ENCODE data around the gene MOB4. TPM values are rescaled to one million over a fixed set of nuclear protein-coding genes. Genes with fewer than 3 reads are reported as not detected.
"Not testable (repeated sequence)": the region's sequence is repeated elsewhere in the genome, so short reads cannot be mapped to it uniquely, and the experiment has no call there.

MOB4 gene
- total RNA-seq, 1 experiment from 2014 or later, result 34.1 TPM

GRCh38 chr2:197576631-197577030, 60.8 kb downstream of the MOB4 start:
- in situ Hi-C loops (cut with HindIII; ENCODE audit: low sequenced_read_pairs), result no loop called here
- no peak for DNase-seq (ENCODE audit: low spot score)

- in situ Hi-C loops (cut with HindIII; ENCODE audit: low sequenced_read_pairs), result no loop called here
- DNase-seq (ENCODE audit: low spot score), result no peak
Measured at GRCh38 chr2:197577446-197577845, 61.6 kb downstream of the MOB4 start.

DNA sequence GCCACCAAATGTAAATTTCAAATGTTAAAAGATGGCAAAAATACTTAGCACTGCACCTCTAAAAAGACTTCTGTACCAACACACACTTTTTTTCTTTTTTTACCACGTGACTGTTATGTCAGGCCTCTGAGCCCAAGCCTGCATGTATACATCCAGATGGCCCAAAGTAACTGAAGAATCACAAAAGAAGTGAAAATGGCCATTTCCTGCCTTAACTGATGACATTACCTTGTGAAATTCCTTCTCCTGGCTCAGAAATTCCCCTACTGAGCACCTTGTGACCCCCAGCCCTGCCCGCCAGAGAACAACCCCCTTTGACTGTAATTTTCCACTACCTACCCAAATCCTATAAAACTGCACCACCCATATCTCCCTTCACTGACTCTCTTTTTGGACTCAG, 62.4 kb downstream of the MOB4 start:
- DNase-seq (ENCODE audit: low spot score); in situ Hi-C loops (cut with HindIII; ENCODE audit: low sequenced_read_pairs): not testable (repeated sequence)

DNA sequence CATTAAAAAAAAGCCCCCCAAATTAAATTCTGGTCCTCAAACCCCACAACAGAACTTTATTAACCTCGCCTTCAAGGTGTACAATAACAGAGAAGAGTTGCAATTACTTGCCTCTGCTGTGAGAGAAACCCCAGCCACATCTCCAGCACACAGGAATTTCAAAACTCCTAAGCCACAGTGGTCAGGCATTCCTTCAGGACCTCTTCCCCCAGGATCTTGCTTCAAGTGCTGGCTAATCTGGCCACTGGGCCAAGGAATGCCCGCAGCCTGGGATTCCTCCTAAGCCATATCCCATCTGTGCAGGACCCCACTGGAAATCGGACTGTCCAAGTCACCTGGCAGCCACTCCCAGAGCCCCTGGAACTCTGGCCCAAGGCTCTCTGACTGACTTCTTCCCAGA, 64.3 kb downstream of the MOB4 start:
- in situ Hi-C loops (cut with HindIII; ENCODE audit: low sequenced_read_pairs), result not testable (repeated sequence)

GRCh38 chr2:197587255-197587654, 71.4 kb downstream of the MOB4 start:
- DNase-seq (ENCODE audit: low spot score); in situ Hi-C loops (cut with HindIII; ENCODE audit: low sequenced_read_pairs): not testable (repeated sequence)

More for the DNA sequence above, 64.3 kb downstream of the MOB4 start:
- DNase-seq (ENCODE audit: low spot score), result not testable (repeated sequence)

- in situ Hi-C loops (cut with HindIII; ENCODE audit: low sequenced_read_pairs), result no loop called here
- DNase-seq (ENCODE audit: low spot score), result no peak
Measured at GRCh38 chr2:197591339-197592072, 75.6 kb downstream of the MOB4 start.

GRCh38 chr2:197596766-197597165, 80.9 kb downstream of the MOB4 start:
- DNase-seq (ENCODE audit: low spot score), result peak; percentile 33
- in situ Hi-C loops (cut with HindIII; ENCODE audit: low sequenced_read_pairs), result no loop called here

DNA sequence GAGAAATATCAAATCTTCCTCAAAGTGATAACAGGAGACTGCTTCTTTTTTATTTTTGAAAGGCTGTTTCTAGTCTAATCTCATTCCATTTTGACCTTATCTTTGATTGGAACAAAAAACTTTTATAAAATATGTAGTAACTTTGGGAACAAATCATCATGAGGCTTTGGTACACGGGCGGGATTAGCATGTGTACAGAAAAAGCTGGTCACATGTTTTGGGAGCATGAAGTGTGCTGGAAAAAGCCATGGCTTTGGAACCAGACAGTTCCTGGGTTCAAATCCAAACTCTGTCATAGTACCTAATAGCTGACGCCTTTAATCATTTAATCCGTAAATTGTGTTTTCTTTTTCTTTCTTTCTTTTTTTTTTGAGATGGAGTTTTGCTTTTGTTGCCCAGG, 81.3 kb downstream of the MOB4 start:
- in situ Hi-C loops (cut with HindIII; ENCODE audit: low sequenced_read_pairs), result no loop called here
- DNase-seq (ENCODE audit: low spot score), result no peak

DNA sequence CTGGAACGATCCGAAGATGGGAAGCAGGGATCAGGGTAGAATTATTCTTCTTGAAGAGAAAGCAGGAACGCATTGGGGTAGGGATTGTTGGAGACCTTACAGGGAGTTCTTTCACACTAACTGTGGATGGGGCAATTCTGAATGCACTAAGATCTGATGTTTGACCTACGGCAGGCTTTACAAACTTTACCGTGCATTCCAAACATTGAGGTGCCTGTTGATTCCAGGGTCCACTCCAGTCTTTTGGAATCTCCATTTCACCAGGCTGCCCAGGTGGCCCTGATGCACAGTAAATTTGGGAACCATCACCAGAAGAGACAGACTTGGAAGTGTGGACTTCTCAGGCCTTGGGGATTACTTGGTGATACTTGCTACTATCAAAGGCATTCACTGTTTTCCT, 82.6 kb downstream of the MOB4 start:
- no peak for DNase-seq (ENCODE audit: low spot score)
- in situ Hi-C loops (cut with HindIII; ENCODE audit: low sequenced_read_pairs), result no loop called here

DNA sequence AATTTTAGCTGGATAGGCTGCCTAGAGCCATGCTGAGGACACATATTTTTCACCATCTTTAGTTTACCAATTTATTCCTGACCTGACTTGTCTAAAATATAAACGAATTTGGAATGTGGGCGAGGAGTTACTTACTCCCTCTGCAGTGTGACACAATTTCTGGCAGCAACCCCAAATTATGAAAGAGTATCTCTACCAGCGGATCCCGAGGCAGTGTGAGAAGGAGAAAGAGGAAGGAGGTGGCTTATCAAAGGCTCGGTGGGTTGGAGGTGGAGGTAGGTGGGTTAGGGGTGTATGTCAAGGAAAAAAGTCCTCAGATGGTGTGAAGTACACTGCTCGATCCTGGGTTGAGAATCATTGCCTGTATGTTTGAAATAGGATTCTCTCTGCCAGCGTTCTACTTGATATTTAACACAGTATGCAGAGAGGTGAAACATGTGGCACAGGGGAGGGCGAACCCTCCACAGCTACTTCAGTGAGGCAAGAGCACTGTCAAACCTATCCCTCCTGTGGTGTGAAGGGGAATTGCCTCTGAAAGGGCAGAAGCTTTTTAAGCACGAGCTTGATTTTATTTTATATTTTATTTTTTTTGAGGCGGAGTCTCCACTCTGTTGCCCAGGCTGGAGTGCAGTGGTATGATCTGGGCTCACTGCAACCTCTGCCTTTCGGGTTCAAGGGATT, 83.6 kb downstream of the MOB4 start:
- no peak for DNase-seq (ENCODE audit: low spot score)
- in situ Hi-C loops (cut with HindIII; ENCODE audit: low sequenced_read_pairs), result no loop called here

DNA sequence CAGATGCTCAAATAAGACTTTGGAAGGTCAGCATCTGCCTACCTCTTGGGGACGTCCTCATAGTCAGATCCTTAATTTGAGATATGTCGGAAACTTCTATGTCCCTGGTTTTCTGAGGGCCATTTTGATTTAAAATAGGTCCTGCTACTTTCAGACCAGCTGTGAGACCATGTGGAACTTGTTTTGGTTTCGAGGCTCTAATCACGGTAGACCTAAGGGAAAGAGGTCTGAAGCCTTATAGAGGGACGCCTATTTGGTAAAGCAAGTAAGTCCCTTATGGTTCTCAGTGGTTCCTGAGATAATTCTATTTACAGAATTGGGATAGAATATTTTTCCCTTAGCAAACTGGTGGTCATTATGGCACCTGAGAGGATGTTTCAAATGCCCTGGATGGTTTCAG, 84.4 kb downstream of the MOB4 start:
- in situ Hi-C loops (cut with HindIII; ENCODE audit: low sequenced_read_pairs), result no loop called here
- no peak for DNase-seq (ENCODE audit: low spot score)

DNA sequence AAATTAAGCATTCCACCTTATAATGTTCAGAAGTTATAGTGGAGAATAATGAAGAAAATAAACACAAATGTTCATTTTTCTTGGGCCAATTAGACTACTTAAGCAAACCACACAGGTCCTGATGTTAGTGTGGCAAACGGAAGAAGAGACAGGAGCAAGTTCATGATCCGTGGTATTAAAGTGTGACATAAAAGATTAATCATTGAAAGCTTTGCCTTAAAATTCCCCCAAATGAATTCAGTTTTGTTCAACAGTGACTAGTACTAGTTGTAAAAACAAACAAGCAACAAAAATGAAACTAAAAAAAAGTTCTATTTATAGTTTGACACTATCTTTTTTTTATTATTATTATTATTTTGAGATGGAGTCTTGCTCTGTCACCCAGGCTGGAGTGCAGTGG, 85.9 kb downstream of the MOB4 start:
- in situ Hi-C loops (cut with HindIII; ENCODE audit: low sequenced_read_pairs), result no loop called here
- DNase-seq (ENCODE audit: low spot score), result no peak

Other genes starting within 250 kb of the MOB4 start
- gene ANKRD44, start 205.3 kb upstream of the MOB4 start, total RNA-seq (2014; rRNA removed; shearing (Covaris generic)), result not detected in 2 replicates
- 199 and 255 TPM in 2 replicates for gene SF3B1, start 81.0 kb upstream of the MOB4 start, total RNA-seq (2014; rRNA removed; shearing (Covaris generic))
- gene COQ10B, start 62.5 kb upstream of the MOB4 start, total RNA-seq (2014; rRNA removed; shearing (Covaris generic)), result 39.4 and 61.2 TPM in 2 replicates
- 108 and 158 TPM in 2 replicates for gene HSPD1, start 16.2 kb upstream of the MOB4 start, total RNA-seq (2014; rRNA removed; shearing (Covaris generic))
- gene HSPE1, start 15.7 kb upstream of the MOB4 start, total RNA-seq (2014; rRNA removed; shearing (Covaris generic)), result 163 and 218 TPM in 2 replicates
- gene RFTN2, start 159.5 kb downstream of the MOB4 start, total RNA-seq (2014; rRNA removed; shearing (Covaris generic)), result not detected in 2 replicates
- 9.9 and 13.4 TPM in 2 replicates for gene MARS2, start 189.3 kb downstream of the MOB4 start, total RNA-seq (2014; rRNA removed; shearing (Covaris generic))